Measurements from ENCODE around the gene RND2.
"Not testable (repeated sequence)": the region's sequence is repeated elsewhere in the genome, so short reads cannot be mapped to it uniquely, and the experiment has no call there.

RND2 gene

DNA sequence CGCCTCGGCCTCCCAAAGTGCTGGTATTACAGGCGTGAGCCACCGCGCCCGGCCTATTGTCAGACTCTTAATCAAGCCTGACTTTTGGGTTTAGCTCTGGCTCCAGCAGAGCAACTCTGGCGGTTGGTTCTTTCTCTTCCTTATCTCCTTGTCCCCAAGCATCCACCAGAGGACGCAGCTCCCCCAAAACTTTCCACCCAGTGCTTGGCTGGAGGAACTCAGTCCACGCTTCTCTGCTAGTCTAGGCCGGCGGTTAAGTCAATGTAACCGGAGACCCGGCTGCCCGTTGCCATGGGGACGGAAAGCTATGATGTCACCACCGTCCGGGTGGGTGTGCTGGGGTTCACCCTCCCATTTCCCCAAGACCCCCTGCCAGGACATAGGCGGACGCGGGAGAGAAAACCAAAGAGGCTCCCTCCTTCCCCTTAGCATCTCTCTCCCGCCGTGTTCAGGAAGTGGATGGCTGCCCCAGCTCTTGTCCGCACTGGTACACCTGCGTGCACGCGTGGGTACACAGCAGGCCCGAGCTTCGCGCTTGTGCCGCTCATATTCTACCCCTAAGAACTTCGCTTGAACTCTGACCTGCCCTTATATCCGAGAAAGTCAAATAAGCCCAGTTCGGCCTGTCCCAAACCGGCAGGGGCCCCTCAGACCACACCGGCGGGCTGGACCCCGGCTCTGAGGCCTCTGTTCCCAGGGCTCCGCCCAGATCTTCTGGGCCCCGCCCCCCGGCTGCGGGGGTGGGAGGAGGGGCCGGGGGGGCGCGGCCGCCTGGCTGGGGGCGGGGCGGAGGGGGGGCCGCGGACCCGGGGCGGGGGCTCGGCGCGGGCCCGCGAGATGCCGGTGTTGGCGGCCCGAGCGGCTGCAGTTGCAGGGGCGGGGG lies at the start of gene RND2:
RND2 (plus strand) TSS at position 825 of the 883 bp plus-strand sequence. CDS start 117 bp downstream, outside the sequence.
- peak; percentile 86 for DNase-seq

- no peak for DNase-seq
These were observed 49.8 kb upstream of the RND2 start for GRCh38 chr17:42975265-42975664.

DNA sequence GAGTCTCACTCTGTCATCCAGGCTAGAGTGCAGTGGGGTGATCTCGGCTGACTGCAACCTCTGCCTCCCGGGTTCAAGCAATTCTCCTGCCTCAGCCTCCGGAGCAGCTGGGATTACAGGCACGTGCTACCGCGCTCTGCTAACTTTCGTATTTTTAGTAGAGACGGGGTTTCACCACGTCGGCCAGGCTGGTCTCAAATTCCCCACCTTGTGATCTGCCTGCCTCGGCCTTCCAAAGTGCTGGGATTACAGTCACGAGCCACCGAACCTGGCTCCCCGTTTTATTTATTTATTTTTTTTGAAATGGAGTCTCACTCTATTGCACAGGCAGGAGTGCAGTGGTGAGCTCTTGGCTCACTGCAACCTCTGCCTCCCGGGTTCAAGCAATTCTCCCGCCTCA lies 49.3 kb upstream of the RND2 start:
- not testable (repeated sequence) for DNase-seq

DNA sequence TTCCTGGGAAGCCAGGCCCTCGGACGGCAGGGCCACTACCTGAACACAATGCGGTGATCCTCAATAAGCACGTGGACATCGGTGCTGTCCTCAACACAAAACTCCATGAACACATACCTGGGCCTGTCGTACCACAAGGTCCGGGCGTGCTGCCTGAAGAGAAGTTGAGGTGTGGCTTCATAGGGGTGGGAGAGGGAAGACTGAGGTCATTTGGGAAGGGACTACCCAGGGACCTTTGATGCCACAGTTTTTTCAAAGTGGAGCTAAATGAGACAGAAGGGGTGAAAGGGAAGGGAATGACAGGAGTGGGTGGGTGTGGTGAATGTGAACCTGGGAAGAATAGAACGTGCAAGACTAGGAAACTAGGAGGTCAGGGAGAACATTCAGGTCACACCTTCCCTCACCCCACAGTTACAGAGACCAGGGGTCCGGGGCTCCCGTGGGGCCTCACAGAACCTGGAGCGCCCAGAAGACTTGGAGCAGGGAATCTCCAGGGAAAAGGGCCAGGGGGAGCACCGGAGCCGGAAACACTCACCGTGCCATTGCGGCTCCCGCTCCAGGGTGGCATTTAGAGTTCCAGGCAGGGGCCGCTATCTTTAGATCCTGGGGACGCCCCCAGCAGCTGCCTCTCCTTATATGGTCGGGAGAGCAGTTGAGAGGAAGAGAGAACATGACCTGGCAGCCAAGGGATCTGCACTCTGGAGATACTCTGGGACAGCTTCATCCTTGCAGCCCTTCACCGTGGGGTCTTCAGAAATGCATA lies 45.3 kb upstream of the RND2 start, which contains the start of gene PTGES3L:
PTGES3L (minus strand) TSS at position 570 of the 763 bp plus-strand sequence; CDS start at position 543, 27 bp downstream.
- no peak for DNase-seq

DNA sequence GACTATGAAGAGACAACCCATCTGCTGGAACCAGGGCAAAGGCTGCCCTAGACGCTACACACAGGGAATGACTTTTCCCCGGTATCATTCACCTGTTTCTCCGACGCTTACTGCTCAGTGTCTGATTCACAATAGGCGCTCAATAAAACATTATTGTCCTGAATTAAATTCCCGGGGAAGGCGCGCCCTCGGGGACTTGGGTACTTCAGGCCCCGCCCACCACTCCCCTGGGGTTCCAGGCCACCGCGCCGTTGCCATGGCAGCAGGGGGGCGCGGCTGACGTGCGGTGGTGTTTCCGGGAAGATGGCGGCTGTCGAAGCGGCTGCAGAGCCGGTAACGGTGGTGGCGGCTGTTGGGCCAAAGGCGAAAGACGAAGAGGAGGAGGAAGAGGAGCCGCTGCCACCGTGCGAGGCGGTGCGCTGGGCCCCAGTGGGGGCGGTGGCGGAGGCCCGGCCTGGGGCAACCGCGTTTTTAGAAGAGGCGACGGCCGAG lies 44.7 kb upstream of the RND2 start, which contains the start of gene RUNDC1:
RUNDC1 (plus strand) TSS at position 292 of the 492 bp plus-strand sequence; CDS start at position 304, 12 bp downstream.
- DNase-seq: peak; percentile 94

GRCh38 chr17:42980766-42981397 lies 44.1 kb upstream of the RND2 start:
- peak; percentile 60 for DNase-seq

- no peak for DNase-seq
These were observed 42.8 kb upstream of the RND2 start for GRCh38 chr17:42982266-42982665.

DNA sequence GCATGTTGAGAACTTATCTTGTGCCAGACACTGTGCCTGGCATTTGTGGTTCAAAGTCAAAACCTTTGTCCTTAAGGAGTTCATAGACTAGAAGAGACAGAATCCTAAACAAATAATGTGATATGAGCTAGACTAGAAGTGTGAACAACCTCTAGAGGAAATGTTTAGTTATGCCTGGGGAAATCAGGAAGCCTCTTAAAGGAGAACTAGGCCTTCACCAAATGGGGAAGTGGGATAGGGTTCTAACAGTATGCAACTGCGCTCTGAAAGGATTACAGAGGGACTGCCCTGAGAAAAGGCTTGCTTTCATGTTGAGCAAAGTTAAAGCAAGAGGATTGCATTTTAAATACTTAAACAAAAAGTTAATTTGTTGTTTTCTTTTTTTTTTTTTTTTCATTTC lies 39.8 kb upstream of the RND2 start:
- DNase-seq: no peak

DNA sequence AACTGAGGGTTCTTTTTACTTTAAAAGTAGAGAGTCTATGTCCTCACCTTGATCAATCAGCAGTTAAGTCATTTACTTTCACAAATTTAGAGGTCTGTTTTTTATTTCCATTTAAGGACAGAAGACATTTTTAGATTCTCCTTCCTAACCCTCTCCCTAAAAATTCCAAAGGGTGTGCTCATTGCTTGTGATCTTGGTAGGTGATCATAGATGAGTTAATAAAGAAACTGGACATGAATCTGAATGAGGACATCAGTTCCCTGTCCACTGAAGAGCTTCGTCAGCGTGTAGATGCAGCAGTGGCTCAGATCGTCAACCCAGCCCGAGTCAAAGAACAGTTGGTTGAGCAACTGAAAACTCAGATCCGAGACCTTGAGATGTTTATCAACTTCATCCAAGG lies 35.9 kb upstream of the RND2 start:
- no peak for DNase-seq

DNA sequence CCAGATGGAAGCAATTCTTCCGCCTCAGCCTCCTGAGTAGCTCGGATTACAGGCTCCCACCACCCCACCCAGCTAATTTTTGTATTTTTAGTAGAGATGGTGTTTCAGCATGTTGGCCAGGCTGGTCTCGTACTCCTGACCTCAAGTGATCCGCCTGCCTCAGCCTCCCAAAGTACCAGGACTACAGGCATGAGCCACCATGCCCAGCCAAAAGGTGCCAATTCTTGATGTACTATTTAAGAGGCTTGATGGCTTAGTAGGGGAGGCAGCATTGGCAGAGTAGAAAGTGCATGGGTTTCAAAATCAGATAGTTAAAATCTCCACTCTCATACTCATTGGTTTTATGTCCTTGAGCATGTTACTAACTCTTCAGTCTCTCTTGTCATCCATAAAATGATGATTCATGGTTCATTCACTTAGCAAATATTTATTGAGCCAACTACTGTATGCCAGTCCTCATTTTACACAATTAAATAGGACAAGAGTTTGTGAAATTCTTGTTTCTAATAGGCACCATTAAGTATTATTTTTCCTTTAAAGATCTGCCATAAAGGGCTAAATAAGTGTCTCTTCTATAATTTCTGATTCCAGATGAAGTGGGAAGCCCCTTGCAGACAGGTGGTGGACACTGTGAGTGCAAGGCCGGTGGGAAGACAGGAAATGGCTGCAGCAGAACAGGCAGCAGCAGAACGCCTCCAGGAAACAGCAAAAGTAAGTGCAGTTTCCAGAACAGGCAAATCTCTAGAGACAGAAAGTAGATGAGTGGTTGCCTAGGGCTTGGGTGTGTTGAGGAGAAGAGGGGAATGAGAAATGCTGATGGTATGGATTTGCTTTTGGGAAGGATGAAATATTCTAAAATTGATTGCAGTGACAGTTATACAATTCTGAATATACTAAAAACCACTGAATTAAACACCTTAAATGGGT lies 35.0 kb upstream of the RND2 start:
- no peak for DNase-seq

- DNase-seq: no peak
These were observed 33.6 kb upstream of the RND2 start for GRCh38 chr17:42991471-42991870.

DNA sequence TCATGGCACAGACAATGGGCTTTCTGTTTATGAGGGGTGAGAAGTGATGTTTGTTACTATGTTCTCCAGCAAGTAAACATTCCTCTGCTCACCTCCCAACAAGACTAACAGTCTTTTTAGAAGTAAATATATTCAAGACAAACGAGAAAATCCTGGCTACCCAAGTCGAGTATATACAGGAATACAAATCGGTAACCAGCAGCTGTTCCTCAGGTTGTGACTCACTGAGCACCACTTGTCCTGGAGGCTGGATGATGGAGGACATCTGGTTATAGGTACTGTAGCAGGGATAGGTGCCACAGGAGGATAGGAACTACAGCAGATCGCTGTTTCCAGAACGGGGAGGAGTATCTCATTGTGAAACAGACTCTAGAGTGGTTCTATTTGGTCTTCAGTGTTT lies 32.2 kb upstream of the RND2 start:
- no peak for DNase-seq

DNA sequence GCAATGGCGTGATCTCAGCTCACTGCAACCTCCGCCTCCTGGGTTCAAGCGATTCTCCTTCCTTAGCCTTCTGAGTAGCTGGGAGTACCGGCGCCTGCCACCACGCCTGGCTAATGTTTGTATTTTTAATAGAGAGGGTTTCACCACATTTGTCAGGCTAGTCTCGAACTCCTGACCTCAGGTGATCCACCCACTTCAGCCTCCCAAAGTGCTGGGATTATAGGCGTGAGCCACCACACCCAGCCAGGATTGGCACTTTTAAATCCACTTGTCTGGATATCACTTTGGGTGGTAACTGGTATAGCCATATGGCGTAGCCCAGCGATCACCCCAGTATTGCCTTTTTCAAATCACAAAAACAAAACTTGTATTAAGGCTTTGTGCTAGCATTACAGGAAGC lies 31.1 kb upstream of the RND2 start:
- not testable (repeated sequence) for DNase-seq

DNA sequence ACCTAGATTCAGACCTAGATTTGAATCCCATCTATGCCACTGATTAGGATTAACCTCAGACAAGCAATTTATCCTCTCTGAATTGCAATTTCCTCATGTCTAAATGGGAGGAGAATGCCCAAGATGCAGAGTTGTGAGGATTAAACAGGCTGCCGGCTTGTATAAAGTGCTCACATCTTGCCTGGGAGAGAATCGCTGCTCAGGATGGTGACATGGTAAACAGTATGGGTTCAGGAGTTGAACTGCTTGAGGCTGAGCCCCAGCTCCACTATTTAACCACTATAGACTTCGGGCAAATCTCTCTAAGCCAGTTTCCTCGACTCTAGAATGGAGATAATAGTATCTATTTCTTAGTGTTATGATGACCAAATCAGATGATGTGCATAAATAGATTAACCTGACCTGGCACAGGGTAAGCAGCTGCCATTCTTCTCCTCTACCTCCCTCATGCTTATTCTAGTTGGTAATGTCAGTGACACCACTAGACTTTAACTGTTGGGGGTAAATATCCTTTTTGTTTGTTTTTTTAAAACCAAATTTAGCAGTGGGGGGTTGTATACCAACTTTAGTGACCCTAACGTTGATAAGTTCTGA lies 27.5 kb upstream of the RND2 start:
- DNase-seq: no peak

- DNase-seq: peak; percentile 97
These were observed 26.8 kb upstream of the RND2 start, which contains the start of gene RPL27 for GRCh38 chr17:42997984-42998938. TSS of gene RPL27 (plus strand) at chr17:42998419. CDS start at chr17:42998751, 332 bp downstream.

- no peak for DNase-seq
These were observed 26.0 kb upstream of the RND2 start for GRCh38 chr17:42999003-42999525.

DNA sequence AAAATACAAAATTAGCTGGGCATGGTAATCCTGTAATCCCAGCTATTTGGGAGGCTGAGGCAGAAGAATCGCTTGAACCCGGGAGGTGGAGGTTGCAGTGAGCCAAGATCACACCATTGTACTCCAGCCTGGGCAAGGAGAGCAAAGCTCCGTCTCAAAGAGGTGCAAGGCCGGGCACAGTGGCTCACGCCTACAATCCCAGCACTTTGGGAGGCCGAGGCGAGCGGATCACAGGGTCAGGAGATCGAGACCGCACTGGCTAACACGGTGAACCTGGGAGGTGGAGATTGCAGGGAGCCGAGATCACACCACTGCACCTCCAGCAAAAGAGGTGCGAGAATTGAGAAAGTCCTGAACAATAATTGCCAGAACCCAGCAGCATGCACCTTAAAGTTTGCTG lies 24.1 kb upstream of the RND2 start:
- DNase-seq: not testable (repeated sequence)

DNA sequence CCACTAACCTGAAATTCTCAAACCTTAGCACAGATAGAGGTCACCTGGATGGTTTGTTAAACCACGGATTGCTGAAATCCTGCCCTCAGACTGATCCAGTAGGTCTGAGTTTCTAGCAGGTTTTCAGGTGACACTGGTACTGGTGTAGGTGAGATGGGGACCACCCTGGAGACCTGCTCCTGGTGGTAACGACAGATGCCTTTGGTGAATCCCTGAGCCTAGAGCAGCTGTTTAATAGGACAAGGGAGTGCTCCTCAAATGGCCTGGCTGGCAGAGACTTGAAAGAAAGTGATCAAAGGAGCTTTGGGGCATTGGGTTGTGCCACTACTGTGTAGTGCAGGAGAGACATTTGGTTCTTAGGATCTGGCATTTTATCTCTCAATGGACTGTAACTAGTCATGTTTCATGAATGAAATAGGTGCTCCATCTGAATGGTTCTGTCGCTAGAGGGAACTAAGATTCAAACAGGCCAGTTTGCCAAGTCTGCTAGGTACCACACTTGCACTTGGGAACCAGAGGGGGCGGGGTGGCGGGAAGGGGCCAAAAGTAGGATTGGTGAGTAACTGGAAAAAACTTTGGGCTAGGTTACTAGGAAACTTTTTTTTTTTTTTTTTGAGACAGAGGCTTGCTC lies 21.4 kb upstream of the RND2 start:
- DNase-seq: no peak
